Measurements from ENCODE around the gene DOC2A.
"Not testable (repeated sequence)": the region's sequence is repeated elsewhere in the genome, so short reads cannot be mapped to it uniquely, and the experiment has no call there.

The DOC2A gene

DNA sequence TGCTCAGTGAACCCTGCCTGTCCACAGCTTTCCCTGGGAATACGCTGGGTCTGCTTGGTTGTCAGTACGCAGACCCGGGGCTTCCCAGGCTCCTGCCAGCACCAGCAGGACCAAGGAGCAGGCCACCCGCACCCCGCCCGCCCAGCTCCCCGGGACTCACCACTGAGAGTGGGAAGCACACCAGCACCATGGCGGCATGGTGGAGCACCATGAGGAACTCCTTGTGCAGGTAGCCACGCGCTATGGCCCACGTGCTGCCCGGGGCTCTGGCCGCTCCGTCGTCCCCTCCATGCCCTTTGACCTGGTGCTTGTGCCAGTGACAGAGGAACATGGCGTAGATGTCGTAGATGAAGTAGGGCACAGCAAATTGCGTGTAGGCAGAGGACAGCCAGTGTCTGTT, 15.6 kb upstream of the DOC2A start:
- no peak for DNase-seq

DNA sequence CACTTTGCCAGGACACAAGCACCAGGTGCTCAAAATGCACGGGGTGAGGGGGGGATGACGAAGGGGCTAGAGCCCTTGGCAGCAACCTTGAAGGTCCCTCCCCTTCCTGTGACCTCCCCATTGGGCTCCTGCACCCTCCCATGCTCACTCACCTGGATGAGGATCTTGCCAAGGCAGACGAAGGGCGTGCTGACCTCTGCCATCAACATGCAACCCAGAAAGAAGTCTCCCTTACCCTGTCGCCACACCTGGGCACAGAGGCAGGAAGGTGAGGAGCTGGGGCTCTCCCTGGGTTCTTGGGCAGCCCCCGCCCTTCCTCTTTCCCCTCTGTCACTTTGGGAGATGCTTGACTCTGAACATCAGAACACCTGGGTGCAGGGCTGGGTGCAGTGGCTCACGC, 14.7 kb upstream of the DOC2A start:
- DNase-seq, result no peak

GRCh38 chr16:30025156-30025555, 14.3 kb upstream of the DOC2A start:
- no peak for DNase-seq

DNA sequence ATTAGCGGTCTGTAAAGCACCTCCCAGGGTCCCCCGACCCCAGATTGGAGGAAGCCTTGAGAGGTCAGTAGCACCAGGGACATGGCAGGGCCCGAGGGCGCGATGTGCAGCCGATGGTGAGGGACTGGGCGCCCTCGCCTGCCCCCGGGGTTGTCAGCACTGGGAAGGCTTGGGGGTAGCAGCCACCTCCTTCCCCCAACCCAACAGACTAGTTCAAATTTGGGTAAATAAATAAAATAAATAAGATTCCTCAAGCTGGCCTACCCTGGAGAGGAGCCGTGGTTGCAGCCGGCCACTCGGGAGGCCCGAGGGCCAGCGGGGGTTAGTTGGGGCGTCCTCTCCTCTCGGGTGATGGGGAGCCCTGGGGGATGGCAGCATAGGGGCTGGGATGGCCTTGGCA, 13.6 kb upstream of the DOC2A start:
- no peak for DNase-seq

DNA sequence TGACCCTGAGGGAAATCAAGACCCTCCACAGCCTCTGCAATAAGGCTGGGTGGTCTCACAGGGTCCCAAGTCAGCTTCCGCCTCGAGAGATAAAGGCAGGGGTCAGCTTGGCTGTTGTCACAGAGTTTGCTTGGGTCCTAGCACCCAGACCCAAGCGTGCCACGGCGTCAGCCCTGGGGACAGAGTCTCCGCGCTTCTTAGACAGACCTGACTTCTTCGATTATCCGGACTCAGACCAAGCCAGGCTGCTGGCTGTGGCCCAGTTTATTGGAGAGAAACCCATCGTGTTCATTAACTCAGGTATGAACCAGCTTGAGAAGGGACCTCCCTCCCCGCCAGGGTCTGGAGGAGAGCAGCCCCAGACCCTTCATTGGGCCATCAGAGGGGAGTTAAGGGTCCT, 12.8 kb upstream of the DOC2A start:
- DNase-seq, result no peak

- no peak for DNase-seq
These were observed 12.1 kb upstream of the DOC2A start, which contains the start of gene C16orf92 for GRCh38 chr16:30022887-30023286. C16orf92 (plus strand) TSS chr16:30023198; CDS start chr16:30023341, 143 bp downstream.

DNA sequence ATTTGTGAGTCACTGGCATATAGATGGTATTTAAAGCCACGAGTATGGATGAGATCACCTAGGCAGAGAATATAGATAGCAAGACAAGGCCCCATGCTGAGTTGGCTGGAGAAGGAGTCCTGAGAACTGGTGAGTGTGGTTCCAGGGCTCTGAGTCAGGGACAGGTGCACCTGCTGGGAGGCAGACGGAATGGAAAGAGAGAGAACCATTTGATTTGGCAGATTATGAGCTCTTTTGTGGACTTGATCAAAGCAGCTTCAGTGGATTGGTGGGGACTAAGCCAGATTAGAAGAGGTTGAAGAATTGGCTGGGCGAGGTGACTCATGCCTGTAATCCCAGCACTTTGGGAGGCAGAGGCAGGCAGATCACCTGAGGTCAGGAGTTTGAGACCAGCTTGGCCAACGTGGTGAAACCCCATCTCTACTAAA, 7.9 kb upstream of the DOC2A start:
- no peak for DNase-seq

DNA sequence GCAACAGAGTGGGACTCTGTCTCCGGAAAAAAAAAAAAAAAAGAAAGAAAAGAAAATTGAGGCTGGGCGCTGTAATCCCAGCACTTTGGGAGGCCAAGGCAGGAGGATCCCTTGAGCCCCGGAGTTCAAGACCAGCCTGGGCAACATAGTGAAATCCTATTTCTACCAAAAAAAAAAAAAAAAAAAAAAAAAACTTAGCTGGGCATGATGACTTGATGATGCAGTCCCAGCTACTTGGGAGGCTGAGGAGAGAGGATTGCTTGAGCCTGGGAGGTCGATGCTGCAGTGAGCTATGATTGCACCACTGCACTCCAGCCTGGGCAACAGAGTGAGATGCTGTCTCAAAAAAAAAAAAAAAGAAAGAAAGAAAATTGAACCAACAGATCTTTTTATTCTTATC, 7.1 kb upstream of the DOC2A start:
- DNase-seq, result not testable (repeated sequence)

- no peak for DNase-seq
These were observed 6.4 kb upstream of the DOC2A start for GRCh38 chr16:30017277-30017656.

DNA sequence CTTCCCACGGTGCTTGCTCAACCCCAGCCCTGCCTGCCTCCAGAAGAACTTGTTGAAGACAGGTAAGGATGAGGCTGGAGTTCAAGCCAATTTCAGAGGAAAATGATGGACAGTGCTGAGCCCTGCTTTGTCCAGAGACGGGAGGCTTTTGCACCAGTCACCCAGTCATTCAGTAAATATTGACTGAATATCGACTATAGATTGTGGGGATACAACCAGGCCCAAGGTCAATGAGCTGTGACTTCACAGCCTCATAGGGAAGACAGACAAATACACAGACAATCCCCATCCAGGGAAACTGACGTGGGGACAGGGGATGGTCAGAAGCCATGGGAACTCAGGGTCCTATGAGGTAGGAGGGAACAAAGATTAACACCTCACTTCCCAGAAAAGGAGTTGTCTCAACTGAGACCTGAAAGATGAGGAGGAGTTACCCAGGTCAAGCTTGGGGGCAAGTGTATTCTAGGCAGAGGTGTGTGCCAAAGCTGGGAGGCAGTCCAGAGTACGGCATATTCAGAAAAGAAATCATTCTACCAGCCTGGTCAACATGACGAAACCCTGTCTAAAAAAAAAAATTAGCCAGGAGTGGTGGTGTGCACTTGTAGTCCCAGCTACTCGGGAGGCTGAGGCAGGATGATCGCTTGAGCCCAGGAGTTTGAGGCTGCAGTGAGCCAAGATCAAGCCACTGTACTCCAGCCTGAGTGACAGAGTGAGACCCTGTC, 5.9 kb upstream of the DOC2A start:
- no peak for DNase-seq

GRCh38 chr16:30015450-30015849, 4.6 kb upstream of the DOC2A start:
- not testable (repeated sequence) for DNase-seq

DNA sequence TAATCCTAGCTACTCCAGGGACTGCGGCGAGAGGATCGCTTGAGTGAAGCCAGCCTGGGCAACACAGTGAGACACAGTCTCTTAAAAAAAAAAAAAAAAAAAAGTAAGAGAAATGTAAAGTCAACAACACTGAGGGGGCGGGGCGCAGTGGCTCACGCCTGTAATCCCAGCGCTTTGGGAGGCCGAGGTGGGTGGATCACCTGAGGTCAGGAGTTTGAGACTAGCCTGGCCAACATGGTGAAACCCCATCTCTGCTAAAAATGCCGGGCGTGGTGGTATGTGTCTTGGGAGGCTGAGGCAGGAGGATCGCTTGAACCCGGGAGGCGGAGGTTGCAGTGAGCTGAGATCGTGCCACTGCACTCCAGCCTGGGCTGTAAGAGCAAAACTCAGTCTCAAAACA, 1.8 kb upstream of the DOC2A start:
- not testable (repeated sequence) for DNase-seq

GRCh38 chr16:30011714-30012504, 1.1 kb upstream of the DOC2A start:
- no peak for DNase-seq

DNA sequence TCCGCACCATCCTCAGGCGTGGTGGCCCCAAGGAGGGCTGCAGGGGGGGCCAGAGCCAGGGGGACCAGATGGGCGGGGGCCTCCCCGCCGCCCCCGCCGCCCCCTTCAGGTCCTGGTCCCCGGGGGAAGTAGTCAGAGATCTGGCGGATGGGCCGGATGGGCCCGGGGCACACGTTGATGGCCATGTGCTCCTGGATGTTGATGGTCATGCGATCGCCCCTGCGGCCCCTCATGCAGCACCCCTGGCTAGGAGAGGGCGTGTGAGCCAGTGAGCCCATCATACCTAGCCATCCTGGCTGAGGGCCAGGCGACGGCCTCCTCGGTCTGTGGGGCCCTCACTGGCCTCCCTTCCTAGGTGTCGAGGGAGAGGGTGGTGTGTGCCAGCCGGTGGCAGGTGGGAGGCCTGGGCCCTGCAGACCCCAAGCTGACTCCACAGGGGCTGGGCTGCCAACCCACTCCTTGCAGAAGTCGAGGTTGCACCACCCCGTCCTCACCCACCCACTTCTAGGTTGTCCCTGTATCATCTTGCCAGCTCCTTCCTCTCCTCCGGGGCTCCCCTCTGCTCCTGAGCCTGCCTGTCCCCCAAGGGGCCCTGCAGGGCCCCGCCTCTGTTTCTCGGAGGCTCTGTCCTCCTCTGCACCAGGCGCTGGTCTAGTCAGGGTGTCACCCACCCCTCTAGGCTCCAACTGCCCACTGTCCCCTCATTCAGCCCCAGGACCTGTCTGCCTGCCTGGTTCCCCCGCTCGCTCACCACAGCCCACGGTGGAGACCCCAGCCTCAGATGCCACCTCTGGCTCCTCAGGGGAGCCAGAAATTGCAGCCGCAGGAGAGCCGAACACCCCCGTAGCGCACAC, 610 bp downstream of the DOC2A start:
- no peak for DNase-seq

DNA sequence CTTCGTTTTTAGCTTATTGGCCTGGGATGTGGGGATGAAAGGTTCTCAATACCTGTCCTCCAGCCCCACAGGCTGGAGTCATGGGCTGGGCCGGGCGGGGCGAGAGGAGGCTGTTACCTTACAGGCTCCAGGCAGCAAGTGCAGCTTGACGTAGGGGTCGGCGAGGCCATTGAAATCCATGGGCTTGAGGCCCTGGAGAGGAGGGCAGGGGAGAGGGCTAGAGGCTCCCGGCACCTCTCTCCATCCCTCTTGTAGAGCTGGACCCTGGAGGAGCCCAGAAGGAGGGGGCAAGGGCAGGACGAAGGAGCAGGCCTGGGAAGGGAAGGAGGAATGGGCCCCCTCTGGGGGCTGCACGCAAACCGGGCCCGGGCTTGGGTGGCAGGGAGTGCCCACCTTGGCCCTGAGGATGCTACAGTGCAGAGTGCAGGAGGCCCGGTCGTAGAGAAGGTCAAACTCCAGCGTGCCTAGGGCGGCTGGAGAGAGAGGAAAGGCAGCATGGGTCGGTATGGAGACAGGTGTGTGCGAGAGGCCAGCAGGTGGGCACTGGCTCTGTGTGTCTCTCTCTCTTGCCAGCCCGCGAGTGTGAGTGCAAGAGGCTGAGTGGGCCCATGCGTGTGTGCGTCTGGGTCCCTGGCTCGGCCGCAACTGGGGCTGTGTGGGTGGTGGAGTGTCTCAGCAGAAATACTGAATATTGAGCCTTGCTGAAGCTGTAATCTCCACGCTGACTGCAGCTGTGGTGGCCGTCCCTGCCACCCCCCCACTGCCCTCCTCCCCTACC, 1.6 kb downstream of the DOC2A start:
- DNase-seq, result no peak

- no peak for DNase-seq
These were observed 3.4 kb downstream of the DOC2A start for GRCh38 chr16:30007378-30007895.

DNA sequence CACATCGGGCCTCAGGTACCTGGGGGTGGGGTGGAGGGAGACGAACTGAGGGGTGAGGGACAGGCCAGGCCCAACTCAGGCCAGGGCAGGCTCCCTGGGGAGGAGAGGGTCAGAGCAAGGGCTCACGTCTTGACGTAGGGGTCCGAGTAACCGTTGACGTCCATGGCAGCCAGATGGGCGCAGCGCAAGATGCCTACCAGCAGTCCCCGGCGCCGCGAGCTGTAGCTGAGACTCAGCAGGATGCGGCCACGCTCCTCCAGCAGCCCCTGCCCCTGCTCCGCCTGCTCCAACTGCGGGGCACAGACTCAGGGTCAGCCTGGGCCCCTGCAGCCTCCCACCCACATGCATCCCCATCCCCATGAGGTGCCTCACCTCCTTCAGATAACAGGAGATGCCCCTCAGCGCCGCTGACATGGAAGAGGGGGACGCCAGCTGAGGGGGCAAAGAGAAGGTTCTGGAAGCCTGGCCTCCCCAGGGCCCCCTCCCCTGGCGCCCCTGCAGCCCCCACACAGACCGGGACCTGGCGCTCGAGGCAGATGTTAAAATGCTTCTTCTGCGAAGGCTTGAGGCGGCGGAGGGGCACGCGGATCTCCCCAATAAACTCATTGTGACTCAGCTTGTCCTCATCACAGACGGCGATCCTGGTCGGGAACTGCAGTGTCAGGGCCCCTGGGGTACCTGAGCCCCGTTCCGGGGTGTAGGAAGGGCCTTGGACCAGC, 4.0 kb downstream of the DOC2A start:
- no peak for DNase-seq

- DNase-seq, result no peak
These were observed 4.7 kb downstream of the DOC2A start for GRCh38 chr16:30006095-30006473.

- DNase-seq, result no peak
These were observed 5.3 kb downstream of the DOC2A start for GRCh38 chr16:30005341-30006094.

GRCh38 chr16:30004811-30005242, 6.0 kb downstream of the DOC2A start:
- DNase-seq, result no peak

DNA sequence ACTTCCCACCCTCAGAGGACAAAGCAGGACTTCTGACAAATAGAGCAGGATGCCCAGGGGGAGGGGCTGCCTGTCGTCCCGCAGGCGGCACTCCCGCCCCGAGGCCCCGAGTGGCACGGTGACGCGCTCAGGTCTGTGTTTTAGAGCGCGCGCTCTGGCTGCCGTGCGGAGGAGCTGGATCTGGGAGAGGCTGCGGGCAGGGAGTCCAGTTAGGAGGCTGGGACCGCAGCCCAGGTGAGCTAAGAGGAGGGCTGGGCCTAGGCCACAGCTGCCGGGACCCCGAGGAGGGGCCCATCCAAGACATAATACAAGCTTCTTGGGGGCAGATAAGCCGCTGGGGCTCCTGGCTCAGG, 6.4 kb downstream of the DOC2A start:
- no peak for DNase-seq

All from amniotic stem cell (primary cell).